ENCODE measurements around the gene COLEC12.
A peak's percentile ranks its signal among the peaks of the same experiment; 100 is the strongest.

Gene COLEC12

DNA sequence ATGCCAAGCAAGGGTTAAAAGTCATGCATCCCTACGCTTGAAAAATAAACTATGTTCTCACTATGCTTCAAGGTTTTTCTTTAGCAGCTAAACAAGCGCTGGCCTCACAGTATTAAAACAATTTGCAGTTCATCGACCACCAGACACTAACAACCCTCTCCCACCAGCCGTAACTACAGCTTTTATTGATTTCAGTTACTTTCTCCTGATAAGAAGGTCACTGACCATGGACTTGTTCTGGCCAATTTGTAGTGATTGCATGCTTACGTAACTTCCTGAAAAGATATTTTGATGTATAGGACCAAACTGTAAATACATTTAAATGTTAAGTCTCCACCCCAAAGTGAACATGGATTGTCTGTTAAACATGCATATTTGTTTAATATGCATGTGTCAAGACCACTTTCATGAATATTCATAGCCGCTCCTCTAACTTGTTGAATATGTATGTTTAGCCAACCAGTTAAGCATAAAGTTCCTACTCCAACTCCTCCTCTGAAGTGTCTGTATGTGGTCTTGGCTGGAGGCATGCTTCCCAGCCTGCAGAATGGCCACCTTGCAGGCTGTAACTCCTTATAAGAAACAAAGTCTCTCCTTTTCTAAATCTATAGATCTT is 230.9 kb downstream of the COLEC12 start:
- Histone ChIP-seq H3K9ac (ENCODE audit: low read depth, low read length) (no peak overlapping the region), H3K36me3 (ENCODE audit: control insufficient read depth, insufficient read depth, low read length) (no peaks in the 10 kb centered on the region), H3K9me3 (ENCODE audit: control insufficient read depth, insufficient read depth, low read length) (no peaks in the 10 kb centered on the region), H3K4me3 (ENCODE audit: low read depth, low read length) (no peak overlapping the region), H3K27me3 (ENCODE audit: control insufficient read depth, insufficient read depth, low read length) (no peaks in the 10 kb centered on the region), H3K4me1 (ENCODE audit: control insufficient read depth, insufficient read depth, low read length) (no peaks in the 10 kb centered on the region)

DNA sequence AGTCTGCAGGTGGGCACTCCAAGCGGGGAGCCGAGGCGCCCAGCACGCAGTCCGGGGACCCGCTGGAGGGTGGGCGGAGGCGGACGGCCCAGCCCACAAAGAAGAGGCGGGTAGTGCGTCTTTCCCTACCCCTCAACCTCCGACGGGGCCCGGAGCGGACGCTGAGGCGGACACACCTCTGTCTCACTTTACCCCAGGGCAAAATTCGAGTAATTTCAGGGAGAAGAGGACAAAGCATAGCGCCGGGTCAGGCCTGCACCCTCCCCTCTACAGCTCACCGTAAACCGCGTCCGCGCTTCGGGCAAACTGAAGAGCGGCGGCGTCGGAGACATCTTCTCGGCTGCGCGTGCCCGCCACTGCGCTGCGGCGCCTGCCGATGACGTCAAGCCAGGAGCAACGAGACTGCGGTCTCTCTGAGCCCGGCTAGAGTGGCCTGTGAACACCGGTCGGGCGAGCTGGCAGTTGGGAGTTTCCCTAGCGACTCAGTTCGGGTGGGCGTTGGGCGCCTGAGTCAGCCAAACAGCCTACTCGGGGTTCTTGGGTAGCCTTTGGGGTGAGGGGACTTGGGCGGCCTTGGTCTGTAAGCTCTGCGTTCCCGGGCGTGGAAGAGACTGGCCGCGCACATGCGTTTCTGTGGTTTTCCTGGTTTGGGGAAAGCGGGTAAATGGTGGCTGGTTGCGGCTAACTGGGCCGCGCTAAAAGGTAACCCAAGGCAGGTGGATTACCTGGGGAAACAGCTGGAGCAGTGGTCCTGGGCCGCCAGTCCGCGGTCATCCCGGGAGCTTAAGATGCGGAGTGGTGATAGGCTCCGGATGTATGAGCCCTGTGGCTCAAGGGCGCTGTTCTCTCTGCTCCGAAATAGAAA is 232.6 kb downstream of the COLEC12 start, which contains the start of gene THOC1:
Gene THOC1 (minus strand): TSS at position 360 of the 865 bp plus-strand sequence. CDS start 28 bp downstream, at position 332.
- Histone ChIP-seq H3K4me1 (ENCODE audit: control insufficient read depth, insufficient read depth, low read length) (no peaks in the 10 kb centered on the region), H3K36me3 (ENCODE audit: control insufficient read depth, insufficient read depth, low read length) (peaks cover 4% of the 10 kb centered on the region), H3K27me3 (ENCODE audit: control insufficient read depth, insufficient read depth, low read length) (no peaks in the 10 kb centered on the region), H3K4me3 (ENCODE audit: low read depth, low read length) (peak within 1 kb of the TSS; percentile 96), H3K9me3 (ENCODE audit: control insufficient read depth, insufficient read depth, low read length) (no peaks in the 10 kb centered on the region), H3K9ac (ENCODE audit: low read depth, low read length) (peak within 1 kb of the TSS; percentile 97)

DNA sequence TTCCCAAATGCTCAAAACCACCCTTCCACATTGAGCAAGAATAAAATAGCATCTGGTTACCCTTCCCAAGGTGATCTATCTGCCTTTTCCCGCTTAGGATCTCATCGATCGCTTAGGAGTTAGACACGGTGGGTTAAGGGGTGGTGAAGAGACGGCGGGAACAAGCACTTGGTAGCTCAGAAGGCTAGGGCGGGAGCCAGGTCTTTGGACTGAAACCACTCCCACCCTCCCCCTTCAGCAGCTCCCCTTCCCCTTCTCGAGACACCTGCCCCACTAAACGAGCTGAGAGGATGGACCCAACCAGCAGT is 233.2 kb downstream of the COLEC12 start:
- peak overlapping the region; percentile 97 for H3K9ac ChIP-seq (ENCODE audit: low read depth, low read length)
- no peaks in the 10 kb centered on the region for H3K27me3 ChIP-seq (ENCODE audit: control insufficient read depth, insufficient read depth, low read length)
- H3K36me3 ChIP-seq (ENCODE audit: control insufficient read depth, insufficient read depth, low read length), result peaks cover 4% of the 10 kb centered on the region
- no peaks in the 10 kb centered on the region for H3K9me3 ChIP-seq (ENCODE audit: control insufficient read depth, insufficient read depth, low read length)
- H3K4me3 ChIP-seq (ENCODE audit: low read depth, low read length), result peak overlapping the region; percentile 96
- H3K4me1 ChIP-seq (ENCODE audit: control insufficient read depth, insufficient read depth, low read length), result no peaks in the 10 kb centered on the region
